Chondrocyte (in vitro differentiated cells): ENCODE results near the gene DMPK. TPM values are rescaled to one million over a fixed set of nuclear protein-coding genes. Genes with fewer than 3 reads are reported as not detected.

Source experiments
- DNase-seq: peaks from one replicate; pipeline ENCODE4 v3.0.0; 2021; ENCODE audit warnings: mixed read lengths, low spot score
- H3K27ac Mint-ChIP-seq: one replicate; pipeline ENCODE4 v1.8.0; 2021; ENCODE audit warnings: mild to moderate bottlenecking, moderate library complexity, mixed read lengths; ENCODE audit not compliant: unreplicated experiment
- H3K27me3 Mint-ChIP-seq: 2 replicates; pipeline ENCODE4 v1.8.0; 2021; ENCODE audit warnings: low read depth, mixed read lengths
- H3K36me3 Mint-ChIP-seq: 2 replicates; pipeline ENCODE4 v1.8.0; 2021; ENCODE audit warnings: low read depth, mixed read lengths
- H3K4me1 Mint-ChIP-seq: 2 replicates; pipeline ENCODE4 v1.8.0; 2021; ENCODE audit warnings: low read depth, mild to moderate bottlenecking, mixed read lengths
- H3K4me3 Mint-ChIP-seq: one replicate; pipeline ENCODE4 v1.8.0; 2021; ENCODE audit warnings: mild to moderate bottlenecking, moderate library complexity, mixed read lengths; ENCODE audit not compliant: unreplicated experiment
- H3K9me3 Mint-ChIP-seq: 2 replicates; pipeline ENCODE4 v1.8.0; 2021; ENCODE audit warnings: low read depth, mixed read lengths
- total RNA-seq: library from RNA; stranded (reverse); gene quantifications from 3 replicates; pipeline ENCODE4 v1.2.1, GENCODE V29; 2021
- TF ChIP-seq, protein P1 (sequence below): fragments of 200-600 bp; sonication (generic); IDR thresholded peaks from 2 replicates; pipeline ENCODE4 v1.5.0; 2021; ENCODE audit warnings: antibody characterized with exemption, mild to moderate bottlenecking, moderate library complexity

The DMPK gene
- total RNA-seq, 1 donor from 2014 or later: 176 TPM

DNA sequence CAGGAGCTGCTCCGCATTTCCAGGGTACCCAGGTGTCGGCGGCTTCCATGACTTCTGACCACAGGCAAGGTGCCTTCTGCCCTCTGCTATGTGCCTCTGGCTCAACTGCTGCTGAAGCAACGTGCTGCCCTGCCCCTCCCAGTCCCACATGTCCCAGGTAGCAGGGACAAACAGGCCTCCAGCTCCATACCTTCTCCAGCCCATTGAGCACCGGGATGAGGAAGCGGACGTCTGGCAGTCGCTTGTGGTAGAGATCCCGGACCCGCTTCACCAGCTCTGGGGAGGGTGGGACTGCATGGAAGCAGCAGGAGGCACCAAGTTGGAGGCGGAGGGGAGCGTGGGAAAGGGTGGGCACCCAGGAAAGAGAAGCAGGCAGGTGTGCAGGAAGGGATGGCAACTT lies 40.9 kb upstream of the DMPK start:
- TF ChIP-seq, protein P1, sequence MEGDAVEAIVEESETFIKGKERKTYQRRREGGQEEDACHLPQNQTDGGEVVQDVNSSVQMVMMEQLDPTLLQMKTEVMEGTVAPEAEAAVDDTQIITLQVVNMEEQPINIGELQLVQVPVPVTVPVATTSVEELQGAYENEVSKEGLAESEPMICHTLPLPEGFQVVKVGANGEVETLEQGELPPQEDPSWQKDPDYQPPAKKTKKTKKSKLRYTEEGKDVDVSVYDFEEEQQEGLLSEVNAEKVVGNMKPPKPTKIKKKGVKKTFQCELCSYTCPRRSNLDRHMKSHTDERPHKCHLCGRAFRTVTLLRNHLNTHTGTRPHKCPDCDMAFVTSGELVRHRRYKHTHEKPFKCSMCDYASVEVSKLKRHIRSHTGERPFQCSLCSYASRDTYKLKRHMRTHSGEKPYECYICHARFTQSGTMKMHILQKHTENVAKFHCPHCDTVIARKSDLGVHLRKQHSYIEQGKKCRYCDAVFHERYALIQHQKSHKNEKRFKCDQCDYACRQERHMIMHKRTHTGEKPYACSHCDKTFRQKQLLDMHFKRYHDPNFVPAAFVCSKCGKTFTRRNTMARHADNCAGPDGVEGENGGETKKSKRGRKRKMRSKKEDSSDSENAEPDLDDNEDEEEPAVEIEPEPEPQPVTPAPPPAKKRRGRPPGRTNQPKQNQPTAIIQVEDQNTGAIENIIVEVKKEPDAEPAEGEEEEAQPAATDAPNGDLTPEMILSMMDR: no peak
- H3K27ac Mint-ChIP-seq: no peak overlapping the region
- peaks cover 28% of the 10 kb centered on the region for H3K36me3 Mint-ChIP-seq
- no peaks in the 10 kb centered on the region for H3K9me3 Mint-ChIP-seq
- H3K4me1 Mint-ChIP-seq: peaks cover 15% of the 10 kb centered on the region
- no peaks in the 10 kb centered on the region for H3K27me3 Mint-ChIP-seq
- no peak for DNase-seq
- H3K4me3 Mint-ChIP-seq: no peak overlapping the region

- TF ChIP-seq, protein P1: no peak
- peaks cover 12% of the 10 kb centered on the region for H3K4me1 Mint-ChIP-seq
- peaks cover 25% of the 10 kb centered on the region for H3K36me3 Mint-ChIP-seq
- no peak for DNase-seq
- H3K9me3 Mint-ChIP-seq: no peaks in the 10 kb centered on the region
- H3K27ac Mint-ChIP-seq: no peak overlapping the region
- no peak overlapping the region for H3K4me3 Mint-ChIP-seq
- no peaks in the 10 kb centered on the region for H3K27me3 Mint-ChIP-seq
These were observed 40.4 kb upstream of the DMPK start for GRCh38 chr19:45822716-45823115.

GRCh38 chr19:45821570-45821969 lies 39.3 kb upstream of the DMPK start:
- Mint-ChIP-seq H3K36me3 (peaks cover 23% of the 10 kb centered on the region), H3K27ac (no peak overlapping the region), H3K4me1 (peaks cover 6% of the 10 kb centered on the region), H3K4me3 (no peak overlapping the region), H3K9me3 (no peaks in the 10 kb centered on the region), H3K27me3 (no peaks in the 10 kb centered on the region)
- DNase-seq: peak; percentile 83
- TF ChIP-seq, protein P1: no peak

GRCh38 chr19:45821103-45821521 lies 38.8 kb upstream of the DMPK start:
- H3K4me1 Mint-ChIP-seq: peaks cover 6% of the 10 kb centered on the region
- no peaks in the 10 kb centered on the region for H3K9me3 Mint-ChIP-seq
- DNase-seq: no peak
- peaks cover 22% of the 10 kb centered on the region for H3K36me3 Mint-ChIP-seq
- H3K27ac Mint-ChIP-seq: no peak overlapping the region
- TF ChIP-seq, protein P1: no peak
- no peak overlapping the region for H3K4me3 Mint-ChIP-seq
- H3K27me3 Mint-ChIP-seq: no peaks in the 10 kb centered on the region

DNA sequence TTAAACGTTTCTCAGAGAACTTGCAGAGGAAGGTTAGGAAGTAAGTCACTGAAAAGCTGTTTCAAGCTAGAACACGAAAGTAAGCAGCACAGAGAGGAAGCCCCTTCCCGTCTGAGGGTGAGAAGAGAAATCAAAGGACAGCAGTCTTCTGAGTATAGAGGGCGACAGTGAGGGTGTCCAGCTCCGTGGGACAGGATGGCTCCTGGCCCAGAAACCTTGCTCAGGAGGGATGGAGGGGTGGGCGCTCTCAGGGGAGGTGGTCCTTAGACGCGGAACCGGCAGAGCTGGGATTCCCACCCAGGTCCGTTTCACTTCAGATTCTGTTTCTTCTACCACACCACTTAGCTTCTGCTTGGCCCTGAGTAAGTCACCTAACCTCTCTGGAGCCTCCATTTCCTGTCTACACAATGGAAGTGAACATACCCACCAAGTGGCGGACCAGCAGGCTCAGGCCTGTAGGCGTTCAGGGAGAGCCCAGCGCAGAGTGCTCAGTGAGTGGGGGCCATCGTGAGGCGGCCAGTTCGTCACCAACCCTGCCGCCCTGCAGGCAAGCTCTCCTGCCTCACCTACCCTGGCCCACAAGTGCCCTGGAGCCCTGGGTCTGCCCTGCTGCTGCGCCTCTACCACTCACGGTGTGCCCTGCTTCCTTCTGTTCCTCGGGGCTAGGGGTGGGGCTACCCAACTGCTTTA lies 38.3 kb upstream of the DMPK start:
- Mint-ChIP-seq H3K4me3 (no peak overlapping the region), H3K36me3 (peaks cover 17% of the 10 kb centered on the region), H3K9me3 (no peaks in the 10 kb centered on the region), H3K27me3 (no peaks in the 10 kb centered on the region), H3K27ac (no peak overlapping the region), H3K4me1 (peaks cover 6% of the 10 kb centered on the region)
- TF ChIP-seq, protein P1: no peak
- no peak for DNase-seq
